Measurements from ENCODE around the gene EPHA7.

The EPHA7 gene

DNA sequence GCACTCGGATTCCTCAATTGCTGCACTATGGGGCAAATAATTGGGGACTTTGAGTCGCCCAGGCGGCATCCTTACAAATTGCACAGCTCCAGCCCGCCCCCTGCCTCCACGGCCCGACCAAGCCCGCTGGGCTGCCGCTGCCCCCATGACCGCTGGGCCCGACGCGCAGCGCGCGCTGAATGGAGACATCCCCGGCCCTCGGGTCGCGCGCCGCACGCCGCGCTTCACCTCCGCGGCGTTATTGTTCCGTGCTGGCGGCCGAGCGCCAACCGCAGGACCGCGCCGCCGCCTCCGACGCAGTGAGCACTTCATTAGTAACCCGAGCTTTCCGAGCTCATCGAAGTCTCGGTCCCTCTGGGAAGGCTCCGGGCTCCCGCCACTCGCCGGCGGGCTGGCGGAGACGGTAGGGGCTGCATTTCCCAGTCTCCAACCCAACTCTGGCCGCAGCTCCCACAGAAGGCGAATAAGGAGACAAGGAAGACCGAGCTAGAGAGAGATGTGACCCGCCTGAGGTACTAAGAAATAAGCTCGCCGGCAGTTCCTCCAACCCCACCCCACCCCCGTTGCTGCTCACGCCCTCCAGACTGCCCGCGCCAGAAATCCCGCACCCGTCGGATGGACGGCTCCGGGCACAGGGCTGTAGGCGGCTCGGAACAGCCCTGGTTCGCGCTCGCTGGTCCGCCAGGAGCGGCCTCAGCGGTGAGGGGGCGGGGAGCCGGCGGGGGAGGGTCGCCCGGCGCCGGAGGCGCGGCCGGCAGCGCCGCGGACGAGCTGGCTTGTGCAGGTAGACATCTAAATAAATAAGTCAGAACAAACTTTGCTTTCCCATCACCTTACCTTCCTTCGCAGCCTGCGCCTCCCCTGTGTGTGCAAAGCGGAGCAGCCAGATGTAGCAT lies 703 bp downstream of the EPHA7 start (continued):
- TF ChIP-seq, protein P1, sequence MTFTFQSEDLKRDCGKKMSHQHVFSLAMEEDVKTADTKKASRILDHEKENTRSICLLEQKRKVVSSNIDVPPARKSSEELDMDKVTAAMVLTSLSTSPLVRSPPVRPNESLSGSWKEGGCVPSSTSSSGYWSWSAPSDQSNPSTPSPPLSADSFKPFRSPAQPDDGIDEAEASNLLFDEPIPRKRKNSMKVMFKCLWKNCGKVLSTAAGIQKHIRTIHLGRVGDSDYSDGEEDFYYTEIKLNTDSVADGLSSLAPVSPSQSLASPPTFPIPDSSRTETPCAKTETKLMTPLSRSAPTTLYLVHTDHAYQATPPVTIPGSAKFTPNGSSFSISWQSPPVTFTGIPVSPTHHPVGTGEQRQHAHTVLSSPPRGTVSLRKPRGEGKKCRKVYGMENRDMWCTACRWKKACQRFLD (tag by site-specific recombination; IDR thresholded peaks at IDR 0.05), result no peak
- TF ChIP-seq, protein P2, sequence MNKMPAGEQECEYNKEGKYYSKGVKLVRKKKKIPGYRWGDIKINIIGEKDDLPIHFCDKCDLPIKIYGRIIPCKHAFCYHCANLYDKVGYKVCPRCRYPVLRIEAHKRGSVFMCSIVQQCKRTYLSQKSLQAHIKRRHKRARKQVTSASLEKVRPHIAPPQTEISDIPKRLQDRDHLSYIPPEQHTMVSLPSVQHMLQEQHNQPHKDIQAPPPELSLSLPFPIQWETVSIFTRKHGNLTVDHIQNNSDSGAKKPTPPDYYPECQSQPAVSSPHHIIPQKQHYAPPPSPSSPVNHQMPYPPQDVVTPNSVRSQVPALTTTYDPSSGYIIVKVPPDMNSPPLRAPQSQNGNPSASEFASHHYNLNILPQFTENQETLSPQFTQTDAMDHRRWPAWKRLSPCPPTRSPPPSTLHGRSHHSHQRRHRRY (tag by site-specific recombination; IDR thresholded peaks at IDR 0.05), result no peak
- TF ChIP-seq ZNF664 (tag by site-specific recombination; IDR thresholded peaks at IDR 0.05), result no peak
- TF ChIP-seq ZNF132 (tag by site-specific recombination; IDR thresholded peaks at IDR 0.05; ENCODE audit: borderline replicate concordance), result no peak
- no peak for TF ChIP-seq ZNF596 (tag by site-specific recombination; IDR thresholded peaks at IDR 0.05)
- TF ChIP-seq, protein P3, sequence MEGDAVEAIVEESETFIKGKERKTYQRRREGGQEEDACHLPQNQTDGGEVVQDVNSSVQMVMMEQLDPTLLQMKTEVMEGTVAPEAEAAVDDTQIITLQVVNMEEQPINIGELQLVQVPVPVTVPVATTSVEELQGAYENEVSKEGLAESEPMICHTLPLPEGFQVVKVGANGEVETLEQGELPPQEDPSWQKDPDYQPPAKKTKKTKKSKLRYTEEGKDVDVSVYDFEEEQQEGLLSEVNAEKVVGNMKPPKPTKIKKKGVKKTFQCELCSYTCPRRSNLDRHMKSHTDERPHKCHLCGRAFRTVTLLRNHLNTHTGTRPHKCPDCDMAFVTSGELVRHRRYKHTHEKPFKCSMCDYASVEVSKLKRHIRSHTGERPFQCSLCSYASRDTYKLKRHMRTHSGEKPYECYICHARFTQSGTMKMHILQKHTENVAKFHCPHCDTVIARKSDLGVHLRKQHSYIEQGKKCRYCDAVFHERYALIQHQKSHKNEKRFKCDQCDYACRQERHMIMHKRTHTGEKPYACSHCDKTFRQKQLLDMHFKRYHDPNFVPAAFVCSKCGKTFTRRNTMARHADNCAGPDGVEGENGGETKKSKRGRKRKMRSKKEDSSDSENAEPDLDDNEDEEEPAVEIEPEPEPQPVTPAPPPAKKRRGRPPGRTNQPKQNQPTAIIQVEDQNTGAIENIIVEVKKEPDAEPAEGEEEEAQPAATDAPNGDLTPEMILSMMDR (tag by site-specific recombination; IDR thresholded peaks at IDR 0.05), result peak; percentile 87
- TF ChIP-seq, protein P4, sequence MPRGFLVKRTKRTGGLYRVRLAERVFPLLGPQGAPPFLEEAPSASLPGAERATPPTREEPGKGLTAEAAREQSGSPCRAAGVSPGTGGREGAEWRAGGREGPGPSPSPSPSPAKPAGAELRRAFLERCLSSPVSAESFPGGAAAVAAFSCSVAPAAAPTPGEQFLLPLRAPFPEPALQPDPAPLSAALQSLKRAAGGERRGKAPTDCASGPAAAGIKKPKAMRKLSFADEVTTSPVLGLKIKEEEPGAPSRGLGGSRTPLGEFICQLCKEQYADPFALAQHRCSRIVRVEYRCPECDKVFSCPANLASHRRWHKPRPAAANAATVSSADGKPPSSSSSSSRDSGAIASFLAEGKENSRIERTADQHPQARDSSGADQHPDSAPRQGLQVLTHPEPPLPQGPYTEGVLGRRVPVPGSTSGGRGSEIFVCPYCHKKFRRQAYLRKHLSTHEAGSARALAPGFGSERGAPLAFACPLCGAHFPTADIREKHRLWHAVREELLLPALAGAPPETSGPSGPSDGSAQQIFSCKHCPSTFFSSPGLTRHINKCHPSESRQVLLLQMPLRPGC (tag by site-specific recombination; IDR thresholded peaks at IDR 0.05), result no peak
- no peak for TF ChIP-seq ZNF521 (tag by site-specific recombination; IDR thresholded peaks at IDR 0.05)
- no peak for TF ChIP-seq SCRT1 (tag by site-specific recombination; IDR thresholded peaks at IDR 0.05; ENCODE audit: borderline replicate concordance)
- peak; percentile 63; the same call in 1 of the 2 replicates for TF ChIP-seq ZSCAN30 (tag by site-specific recombination; IDR thresholded peaks at IDR 0.05)
- TF ChIP-seq ZNF266 (tag by site-specific recombination; IDR thresholded peaks at IDR 0.05; ENCODE audit: low read depth), result no peak
- TF ChIP-seq ZNF544 (tag by site-specific recombination; IDR thresholded peaks at IDR 0.05), result no peak
- TF ChIP-seq ZIC2 (tag by site-specific recombination; IDR thresholded peaks at IDR 0.05), result peak; percentile 42; the same call in 1 of the 2 replicates
- TF ChIP-seq, protein P5, sequence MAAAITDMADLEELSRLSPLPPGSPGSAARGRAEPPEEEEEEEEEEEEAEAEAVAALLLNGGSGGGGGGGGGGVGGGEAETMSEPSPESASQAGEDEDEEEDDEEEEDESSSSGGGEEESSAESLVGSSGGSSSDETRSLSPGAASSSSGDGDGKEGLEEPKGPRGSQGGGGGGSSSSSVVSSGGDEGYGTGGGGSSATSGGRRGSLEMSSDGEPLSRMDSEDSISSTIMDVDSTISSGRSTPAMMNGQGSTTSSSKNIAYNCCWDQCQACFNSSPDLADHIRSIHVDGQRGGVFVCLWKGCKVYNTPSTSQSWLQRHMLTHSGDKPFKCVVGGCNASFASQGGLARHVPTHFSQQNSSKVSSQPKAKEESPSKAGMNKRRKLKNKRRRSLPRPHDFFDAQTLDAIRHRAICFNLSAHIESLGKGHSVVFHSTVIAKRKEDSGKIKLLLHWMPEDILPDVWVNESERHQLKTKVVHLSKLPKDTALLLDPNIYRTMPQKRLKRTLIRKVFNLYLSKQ (tag by site-specific recombination; IDR thresholded peaks at IDR 0.05; ENCODE audit: borderline replicate concordance), result no peak
- TF ChIP-seq ZBTB21 (tag by site-specific recombination; IDR thresholded peaks at IDR 0.05), result no peak
- no peak for TF ChIP-seq ZBTB1 (tag by site-specific recombination; IDR thresholded peaks at IDR 0.05)
- TF ChIP-seq ZFP37 (tag by site-specific recombination; IDR thresholded peaks at IDR 0.05), result no peak
- TF ChIP-seq, protein P6, sequence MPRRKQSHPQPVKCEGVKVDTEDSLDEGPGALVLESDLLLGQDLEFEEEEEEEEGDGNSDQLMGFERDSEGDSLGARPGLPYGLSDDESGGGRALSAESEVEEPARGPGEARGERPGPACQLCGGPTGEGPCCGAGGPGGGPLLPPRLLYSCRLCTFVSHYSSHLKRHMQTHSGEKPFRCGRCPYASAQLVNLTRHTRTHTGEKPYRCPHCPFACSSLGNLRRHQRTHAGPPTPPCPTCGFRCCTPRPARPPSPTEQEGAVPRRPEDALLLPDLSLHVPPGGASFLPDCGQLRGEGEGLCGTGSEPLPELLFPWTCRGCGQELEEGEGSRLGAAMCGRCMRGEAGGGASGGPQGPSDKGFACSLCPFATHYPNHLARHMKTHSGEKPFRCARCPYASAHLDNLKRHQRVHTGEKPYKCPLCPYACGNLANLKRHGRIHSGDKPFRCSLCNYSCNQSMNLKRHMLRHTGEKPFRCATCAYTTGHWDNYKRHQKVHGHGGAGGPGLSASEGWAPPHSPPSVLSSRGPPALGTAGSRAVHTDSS (tag by site-specific recombination; IDR thresholded peaks at IDR 0.05), result no peak
- no peak for TF ChIP-seq ZSCAN23 (tag by site-specific recombination; IDR thresholded peaks at IDR 0.05)
- no peak for TF ChIP-seq ZNF624 (tag by site-specific recombination; IDR thresholded peaks at IDR 0.05)
- 0 out of 2 replicates have a peak, but pooled peaks have one; percentile 50 for TF ChIP-seq ZNF10 (tag by site-specific recombination; IDR thresholded peaks at IDR 0.05)
- TF ChIP-seq, protein P7, sequence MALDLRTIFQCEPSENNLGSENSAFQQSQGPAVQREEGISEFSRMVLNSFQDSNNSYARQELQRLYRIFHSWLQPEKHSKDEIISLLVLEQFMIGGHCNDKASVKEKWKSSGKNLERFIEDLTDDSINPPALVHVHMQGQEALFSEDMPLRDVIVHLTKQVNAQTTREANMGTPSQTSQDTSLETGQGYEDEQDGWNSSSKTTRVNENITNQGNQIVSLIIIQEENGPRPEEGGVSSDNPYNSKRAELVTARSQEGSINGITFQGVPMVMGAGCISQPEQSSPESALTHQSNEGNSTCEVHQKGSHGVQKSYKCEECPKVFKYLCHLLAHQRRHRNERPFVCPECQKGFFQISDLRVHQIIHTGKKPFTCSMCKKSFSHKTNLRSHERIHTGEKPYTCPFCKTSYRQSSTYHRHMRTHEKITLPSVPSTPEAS (tag by site-specific recombination; IDR thresholded peaks at IDR 0.05), result no peak
- TF ChIP-seq ZNF37A (tag by site-specific recombination; IDR thresholded peaks at IDR 0.05), result no peak
- TF ChIP-seq, protein P8, sequence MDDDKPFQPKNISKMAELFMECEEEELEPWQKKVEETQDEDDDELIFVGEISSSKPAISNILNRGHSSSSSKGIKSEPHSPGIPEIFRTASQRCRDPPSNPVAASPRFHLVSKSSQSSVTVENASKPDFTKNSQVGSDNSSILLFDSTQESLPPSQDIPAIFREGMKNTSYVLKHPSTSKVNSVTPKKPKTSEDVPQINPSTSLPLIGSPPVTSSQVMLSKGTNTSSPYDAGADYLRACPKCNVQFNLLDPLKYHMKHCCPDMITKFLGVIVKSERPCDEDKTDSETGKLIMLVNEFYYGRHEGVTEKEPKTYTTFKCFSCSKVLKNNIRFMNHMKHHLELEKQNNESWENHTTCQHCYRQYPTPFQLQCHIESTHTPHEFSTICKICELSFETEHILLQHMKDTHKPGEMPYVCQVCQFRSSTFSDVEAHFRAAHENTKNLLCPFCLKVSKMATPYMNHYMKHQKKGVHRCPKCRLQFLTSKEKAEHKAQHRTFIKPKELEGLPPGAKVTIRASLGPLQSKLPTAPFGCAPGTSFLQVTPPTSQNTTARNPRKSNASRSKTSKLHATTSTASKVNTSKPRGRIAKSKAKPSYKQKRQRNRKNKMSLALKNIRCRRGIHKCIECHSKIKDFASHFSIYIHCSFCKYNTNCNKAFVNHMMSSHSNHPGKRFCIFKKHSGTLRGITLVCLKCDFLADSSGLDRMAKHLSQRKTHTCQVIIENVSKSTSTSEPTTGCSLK (tag by site-specific recombination; IDR thresholded peaks at IDR 0.05), result no peak
- TF ChIP-seq KLF1 (tag by site-specific recombination; IDR thresholded peaks at IDR 0.05), result peak; percentile 45
- no peak for TF ChIP-seq ZNF843 (tag by site-specific recombination; IDR thresholded peaks at IDR 0.05)
- peak; percentile 75 for TF ChIP-seq GLIS2 (tag by site-specific recombination; IDR thresholded peaks at IDR 0.05)
